Astrocyte of the cerebellum (primary cell): ENCODE results near the gene TENT5D.

Source experiments
- DNase-seq: peaks from one replicate; pipeline ENCODE4 v3.0.0-alpha.2; 2011; ENCODE audit warnings: low read depth
- H3K4me3 ChIP-seq: 2 replicates; pipeline ENCODE4 v1.5.1; 2011; ENCODE audit warnings: mild to moderate bottlenecking, low read depth, low read length, moderate library complexity
- in situ Hi-C: cut with HindIII; loops from 2 replicates; pipeline ENCODE4 v1.10.0; 2017; ENCODE audit warnings: low sequenced_read_pairs
- TF ChIP-seq, protein P1 (sequence below): IDR thresholded peaks from 2 replicates; pipeline ENCODE4 v1.5.1; 2012; ENCODE audit warnings: low read length, low read depth, moderate library complexity, mild to moderate bottlenecking; ENCODE audit errors: missing control alignments

The TENT5D gene

DNA sequence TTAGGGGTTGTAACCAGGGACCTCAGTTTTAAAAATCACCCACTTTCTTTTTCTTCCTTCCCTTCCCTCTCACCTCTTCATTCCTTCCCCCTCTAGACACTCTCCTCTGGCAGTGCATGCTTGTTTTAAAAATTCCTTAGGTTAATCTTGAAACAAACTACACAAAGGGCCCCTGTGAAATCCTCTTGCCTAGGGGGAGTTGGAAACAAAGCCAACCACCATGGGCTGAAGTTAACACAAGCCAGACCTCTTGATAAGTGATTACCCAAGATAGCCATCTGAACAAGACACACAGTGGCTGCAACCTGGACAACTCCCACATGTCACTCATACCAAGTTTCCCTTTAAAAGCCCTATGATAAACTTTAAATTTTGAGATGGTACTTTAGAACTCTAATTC lies 68.9 kb downstream of the TENT5D start:
- TF ChIP-seq, protein P1, sequence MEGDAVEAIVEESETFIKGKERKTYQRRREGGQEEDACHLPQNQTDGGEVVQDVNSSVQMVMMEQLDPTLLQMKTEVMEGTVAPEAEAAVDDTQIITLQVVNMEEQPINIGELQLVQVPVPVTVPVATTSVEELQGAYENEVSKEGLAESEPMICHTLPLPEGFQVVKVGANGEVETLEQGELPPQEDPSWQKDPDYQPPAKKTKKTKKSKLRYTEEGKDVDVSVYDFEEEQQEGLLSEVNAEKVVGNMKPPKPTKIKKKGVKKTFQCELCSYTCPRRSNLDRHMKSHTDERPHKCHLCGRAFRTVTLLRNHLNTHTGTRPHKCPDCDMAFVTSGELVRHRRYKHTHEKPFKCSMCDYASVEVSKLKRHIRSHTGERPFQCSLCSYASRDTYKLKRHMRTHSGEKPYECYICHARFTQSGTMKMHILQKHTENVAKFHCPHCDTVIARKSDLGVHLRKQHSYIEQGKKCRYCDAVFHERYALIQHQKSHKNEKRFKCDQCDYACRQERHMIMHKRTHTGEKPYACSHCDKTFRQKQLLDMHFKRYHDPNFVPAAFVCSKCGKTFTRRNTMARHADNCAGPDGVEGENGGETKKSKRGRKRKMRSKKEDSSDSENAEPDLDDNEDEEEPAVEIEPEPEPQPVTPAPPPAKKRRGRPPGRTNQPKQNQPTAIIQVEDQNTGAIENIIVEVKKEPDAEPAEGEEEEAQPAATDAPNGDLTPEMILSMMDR, result no peak
- in situ Hi-C loops, result no loop called here

More for the DNA sequence above, 68.9 kb downstream of the TENT5D start:
- no peak overlapping the region for H3K4me3 ChIP-seq
- DNase-seq, result no peak
